B cell (primary cell): ENCODE data around the gene GNL3. TPM values are rescaled to one million over a fixed set of nuclear protein-coding genes. Genes with fewer than 3 reads are reported as not detected.

Experiments
- ATAC-seq: fragments of 200-7000 bp; cut with Tn5 transposase; one replicate; pipeline ENCODE4 v1.10.0; 2021; ENCODE audit warnings: low read depth, mild to moderate bottlenecking, moderate number of reproducible peaks, moderate library complexity
- CTCF ChIA-PET: fragments of 350-600 bp; sonication (Branson Sonifier 250); formaldehyde crosslinking; loops from one replicate; lab custom pipeline; 2021; ENCODE audit warnings: antibody characterized with exemption, inconsistent platforms; lab: Charles Lee
- POLR2A ChIA-PET: fragments of 350-600 bp; sonication (Branson Sonifier 250); formaldehyde crosslinking; loops from one replicate; lab custom pipeline; 2021; ENCODE audit warnings: antibody characterized with exemption; lab: Charles Lee
- DNase-seq: peaks from one replicate; pipeline ENCODE4 v3.0.0; 2013
- H2AFZ ChIP-seq: 2 replicates; pipeline ENCODE4 v1.6.1; 2012; ENCODE audit warnings: mild to moderate bottlenecking, low read depth, low read length; ENCODE audit not compliant: insufficient read depth, poor library complexity, severe bottlenecking
- H3K27ac ChIP-seq, 2 donors: 1 replicate in 1 of 2; 2 replicates in 1 of 2; pipeline ENCODE4 v1.5.1; 2012 to 2013; ENCODE audit warnings: low read length in 2 of 2, mild to moderate bottlenecking in 2 of 2, moderate library complexity in 1 of 2
- H3K27me3 ChIP-seq, 4 experiments: fragments of 200-600 bp in 1 of 4; sonication (generic) in 1 of 4; replicated peaks in 1 of 4; 1 replicate in 2 of 4; 2 replicates in 2 of 4; pipeline versions ENCODE4 v1.6.1 to v1.7.0; 2013 to 2016; ENCODE audit warnings: low read length in 3 of 4, mild to moderate bottlenecking in 2 of 4, mixed read lengths in 1 of 4, moderate library complexity in 1 of 4; ENCODE audit not compliant: insufficient read depth in 4 of 4, control insufficient read depth in 3 of 4; ENCODE audit errors: control extremely low read depth in 1 of 4
- H3K36me3 ChIP-seq, 2 experiments: replicated peaks in 1 of 2; 1 replicate in 1 of 2; 2 replicates in 1 of 2; pipeline versions ENCODE4 v1.6.1 to v1.7.1; 2013; ENCODE audit warnings: low read length in 1 of 2; ENCODE audit not compliant: insufficient read depth in 2 of 2, control insufficient read depth in 1 of 2; ENCODE audit errors: control extremely low read depth in 1 of 2, extremely low read depth in 1 of 2
- H3K4me1 ChIP-seq, 2 donors: fragments of 200-600 bp in 1 of 2; sonication (generic) in 1 of 2; 1 replicate in 1 of 2; 2 replicates in 1 of 2; pipeline versions ENCODE4 v1.5.1 to v1.6.1; 2013 to 2017; ENCODE audit warnings: low read length in 2 of 2; ENCODE audit not compliant: control insufficient read depth in 2 of 2, insufficient read depth in 2 of 2
- H3K4me2 ChIP-seq: replicated peaks from 2 replicates; pipeline ENCODE3; 2012; ENCODE audit warnings: mild to moderate bottlenecking, low read depth, low read length; ENCODE audit not compliant: poor library complexity, severe bottlenecking
- H3K4me3 ChIP-seq, 5 experiments: fragments of 200-600 bp in 1 of 5; sonication (generic) in 1 of 5; 1 replicate in 3 of 5; 2 replicates in 2 of 5; pipeline versions ENCODE4 v1.5.1 to v1.7.0; 2011 to 2016; ENCODE audit warnings: low read length in 4 of 5, mild to moderate bottlenecking in 4 of 5, low read depth in 2 of 5, control low read depth in 1 of 5, moderate library complexity in 1 of 5; ENCODE audit not compliant: insufficient read depth in 1 of 5; ENCODE audit errors: control extremely low read depth in 1 of 5, extremely low read depth in 1 of 5
- H3K79me2 ChIP-seq: fragments of 200-600 bp; sonication (generic); one replicate; pipeline ENCODE4 v1.6.0; 2016; ENCODE audit warnings: low read length; ENCODE audit not compliant: control insufficient read depth, insufficient read depth
- H3K9ac ChIP-seq: fragments of 200-600 bp; sonication (generic); 2 replicates; pipeline ENCODE4 v1.6.1; 2017; ENCODE audit warnings: mild to moderate bottlenecking, low read length, moderate library complexity
- H3K9me3 ChIP-seq, 3 donors: one replicate each; pipeline versions ENCODE4 v1.6.1 to v1.7.1; 2013; ENCODE audit warnings: low read length in 2 of 3; ENCODE audit not compliant: control insufficient read depth in 2 of 3, insufficient read depth in 1 of 3; ENCODE audit errors: control extremely low read depth in 1 of 3
- H4K20me1 ChIP-seq: 2 replicates; pipeline ENCODE4 v1.6.0; 2012; ENCODE audit warnings: mild to moderate bottlenecking, low read length; ENCODE audit not compliant: insufficient read depth, control insufficient read depth, poor library complexity, severe bottlenecking
- H3K27ac Mint-ChIP-seq: one replicate; pipeline ENCODE4 v1.8.0; 2021; ENCODE audit warnings: mixed read lengths
- H3K27me3 Mint-ChIP-seq: one replicate; pipeline ENCODE4 v1.8.0; 2021; ENCODE audit warnings: mixed read lengths
- H3K4me1 Mint-ChIP-seq: one replicate; pipeline ENCODE4 v1.8.0; 2021; ENCODE audit warnings: mixed read lengths
- H3K4me3 Mint-ChIP-seq: one replicate; pipeline ENCODE4 v1.8.0; 2021; ENCODE audit warnings: mixed read lengths
- H3K9me3 Mint-ChIP-seq: one replicate; pipeline ENCODE4 v1.8.0; 2022; ENCODE audit warnings: mixed read lengths; ENCODE audit not compliant: insufficient read depth
- EZH2 ChIP-seq: IDR thresholded peaks from 2 replicates; pipeline ENCODE4 v1.6.1; 2012; ENCODE audit warnings: borderline replicate concordance, low read depth, mild to moderate bottlenecking, moderate library complexity, low read length; ENCODE audit not compliant: insufficient read depth, poor library complexity, severe bottlenecking
- WGBS: methylation state at CpG from one replicate; pipeline ENCODE4 v1.1.5; 2013; ENCODE audit warnings: missing lambda C conversion rate; ENCODE audit not compliant: insufficient coverage; 5-methylcytosine and 5-hydroxymethylcytosine counted together
- intact Hi-C: fragments of 100-400 bp; cut with micrococcal nuclease; formaldehyde crosslinking; loops from one replicate; pipeline ENCODE4 v1.10.0; 2022
- polyA plus RNA-seq: library from polyadenylated mRNA; depleted of rRNA; stranded (reverse); fragments of >200 nt; gene quantifications from 2 replicates; pipeline ENCODE4 v1.2.3, GENCODE V29; 2012
- total RNA-seq, 2 donors: library from RNA; stranded (reverse); fragments of 120-200 nt in 1 of 2; gene quantifications; 1 replicate in 1 of 2; 2 replicates in 1 of 2; pipeline versions ENCODE4 v1.2.3 to v1.2.4, GENCODE V29; 2013 to 2022
- TF ChIP-seq, protein P1 (sequence below): fragments of 200-600 bp; IDR thresholded peaks from one replicate; pipeline ENCODE4 v1.8.0; 2022; ENCODE audit warnings: antibody characterized with exemption, mild to moderate bottlenecking

Gene GNL3
- total and polyA plus RNA-seq, 2 donors (not counting 1 experiment from before 2014, with no cell fraction given): 32.6 to 68.5 TPM

- H3K79me2 ChIP-seq: no peaks in the 10 kb centered on the region
- DNase-seq (no peak), ATAC-seq (no peak)
- H3K36me3 ChIP-seq: peaks cover 11 to 55% of the 10 kb centered on the region in 2 experiments
- Mint-ChIP-seq H3K4me3 (no peak overlapping the region), H3K27ac (no peak overlapping the region), H3K9me3 (no peaks in the 10 kb centered on the region), H3K27me3 (no peaks in the 10 kb centered on the region), H3K4me1 (no peaks in the 10 kb centered on the region)
- no peaks in the 10 kb centered on the region for H3K27me3 ChIP-seq
- CTCF ChIA-PET: no interaction called here
- no peak for TF ChIP-seq EZH2
- TF ChIP-seq, protein P1, sequence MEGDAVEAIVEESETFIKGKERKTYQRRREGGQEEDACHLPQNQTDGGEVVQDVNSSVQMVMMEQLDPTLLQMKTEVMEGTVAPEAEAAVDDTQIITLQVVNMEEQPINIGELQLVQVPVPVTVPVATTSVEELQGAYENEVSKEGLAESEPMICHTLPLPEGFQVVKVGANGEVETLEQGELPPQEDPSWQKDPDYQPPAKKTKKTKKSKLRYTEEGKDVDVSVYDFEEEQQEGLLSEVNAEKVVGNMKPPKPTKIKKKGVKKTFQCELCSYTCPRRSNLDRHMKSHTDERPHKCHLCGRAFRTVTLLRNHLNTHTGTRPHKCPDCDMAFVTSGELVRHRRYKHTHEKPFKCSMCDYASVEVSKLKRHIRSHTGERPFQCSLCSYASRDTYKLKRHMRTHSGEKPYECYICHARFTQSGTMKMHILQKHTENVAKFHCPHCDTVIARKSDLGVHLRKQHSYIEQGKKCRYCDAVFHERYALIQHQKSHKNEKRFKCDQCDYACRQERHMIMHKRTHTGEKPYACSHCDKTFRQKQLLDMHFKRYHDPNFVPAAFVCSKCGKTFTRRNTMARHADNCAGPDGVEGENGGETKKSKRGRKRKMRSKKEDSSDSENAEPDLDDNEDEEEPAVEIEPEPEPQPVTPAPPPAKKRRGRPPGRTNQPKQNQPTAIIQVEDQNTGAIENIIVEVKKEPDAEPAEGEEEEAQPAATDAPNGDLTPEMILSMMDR: no peak
- POLR2A ChIA-PET: no interaction called here
- H2AFZ ChIP-seq: no peak overlapping the region
- no peak overlapping the region for H3K27ac ChIP-seq
- no peak overlapping the region for H3K4me2 ChIP-seq
- no peak overlapping the region for H3K9ac ChIP-seq
- intact Hi-C loops: no loop called here
- no peaks in the 10 kb centered on the region for H3K4me1 ChIP-seq
- H3K4me3 ChIP-seq: no peak overlapping the region
- no CpG with 5 or more reads among the region's 4 CpGs for WGBS
- no peaks in the 10 kb centered on the region for H3K9me3 ChIP-seq
- H4K20me1 ChIP-seq: no peaks in the 10 kb centered on the region
These were observed 49.2 kb upstream of the GNL3 start for GRCh38 chr3:52636673-52637072.

DNA sequence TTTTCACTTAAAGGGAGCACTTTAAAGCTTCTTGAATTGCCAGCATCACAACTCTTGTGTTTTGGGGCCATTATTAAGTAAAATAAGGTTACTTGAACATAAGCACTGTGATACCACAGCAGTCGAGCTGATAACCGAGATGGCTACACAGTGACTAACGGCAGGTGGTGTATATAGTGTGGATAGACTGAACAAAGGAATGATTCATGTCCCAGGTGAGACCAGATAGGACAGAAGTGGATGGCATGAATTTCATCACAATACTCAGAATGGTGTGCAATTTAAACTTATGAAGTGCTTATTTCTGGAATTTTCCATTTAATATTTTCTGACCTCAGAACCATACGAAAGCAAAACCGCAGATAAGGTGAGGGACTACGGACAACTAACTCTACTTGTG, 40.3 kb upstream of the GNL3 start:
- Histone ChIP-seq H3K4me3 (no peak overlapping the region), H3K4me2 (no peak overlapping the region), H3K27ac (no peak overlapping the region), H3K27me3 (no peaks in the 10 kb centered on the region), H4K20me1 (no peaks in the 10 kb centered on the region), H3K36me3 (peaks cover 25 to 56% of the 10 kb centered on the region in 2 experiments), H3K4me1 (no peaks in the 10 kb centered on the region), H3K9me3 (no peaks in the 10 kb centered on the region), H3K79me2 (no peaks in the 10 kb centered on the region), H3K9ac (no peak overlapping the region), H2AFZ (no peak overlapping the region)
- no peak overlapping the region for H3K4me3 Mint-ChIP-seq
- DNase-seq (no peak), ATAC-seq (no peak)
- no peaks in the 10 kb centered on the region for H3K9me3 Mint-ChIP-seq
- 93% methylated on average over 3 of the region's 6 CpGs for WGBS
- CTCF ChIA-PET: no interaction called here
- no peak for TF ChIP-seq EZH2
- TF ChIP-seq, protein P1: no peak
- no peaks in the 10 kb centered on the region for H3K27me3 Mint-ChIP-seq
- no peaks in the 10 kb centered on the region for H3K4me1 Mint-ChIP-seq
- intact Hi-C loops: no loop called here
- no peak overlapping the region for H3K27ac Mint-ChIP-seq
- POLR2A ChIA-PET: no interaction called here
